Measurements from ENCODE around the gene TSHZ2.

GRCh38 chr20:53116733-53117132 lies 144.6 kb downstream of the TSHZ2 start:
- TF ChIP-seq CTCF (IDR thresholded peaks at IDR 0.05 in 4 of 5, conservative IDR thresholded peaks at IDR 0.05 in 1 of 5) (no peak), POLR2A (IDR thresholded peaks at IDR 0.05) (no peak)
